ENCODE measurements around the gene WDR83.
"Not testable (repeated sequence)": the region's sequence is repeated elsewhere in the genome, so short reads cannot be mapped to it uniquely, and the experiment has no call there.

Gene WDR83

DNA sequence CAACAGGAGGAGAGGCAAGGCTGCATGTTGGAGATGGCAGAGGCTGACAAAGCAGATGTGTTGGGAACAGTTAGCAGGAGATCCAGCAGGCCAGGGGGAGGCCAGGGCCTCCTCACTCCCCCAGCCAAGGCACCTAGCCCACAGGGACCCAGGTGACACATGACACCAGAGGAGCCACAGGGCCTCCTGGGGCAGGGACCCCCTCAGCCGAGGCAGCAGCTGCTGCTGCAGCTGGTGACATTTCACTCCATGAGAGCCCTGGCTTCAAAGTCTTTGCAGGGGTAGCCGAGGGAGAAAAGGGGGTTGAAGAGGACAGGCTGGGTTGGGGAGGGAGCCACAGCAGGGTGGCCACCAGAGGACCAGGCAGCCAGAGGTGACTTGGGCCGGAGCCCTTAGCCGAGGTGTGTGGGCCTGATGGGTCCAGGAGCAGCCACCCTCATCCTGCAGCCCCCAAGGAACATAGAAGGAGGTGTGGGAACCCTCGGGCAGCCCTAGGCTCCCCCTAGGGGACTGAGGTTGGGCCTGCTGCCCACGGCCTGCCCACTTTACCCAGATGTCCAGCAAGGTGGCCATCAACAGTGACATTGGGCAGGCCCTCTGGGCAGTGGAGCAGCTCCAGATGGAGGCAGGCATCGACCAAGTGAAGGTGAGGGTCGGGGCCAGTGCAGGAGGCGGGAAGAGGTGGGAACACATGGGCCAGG, 21.0 kb downstream of the WDR83 start, which contains the start of gene GNG14:
Gene GNG14 (plus strand): TSS at position 503 of the 701 bp plus-strand sequence. CDS start 51 bp downstream, at position 554.
- no peak for DNase-seq (ENCODE audit: low read depth, low spot score)

DNA sequence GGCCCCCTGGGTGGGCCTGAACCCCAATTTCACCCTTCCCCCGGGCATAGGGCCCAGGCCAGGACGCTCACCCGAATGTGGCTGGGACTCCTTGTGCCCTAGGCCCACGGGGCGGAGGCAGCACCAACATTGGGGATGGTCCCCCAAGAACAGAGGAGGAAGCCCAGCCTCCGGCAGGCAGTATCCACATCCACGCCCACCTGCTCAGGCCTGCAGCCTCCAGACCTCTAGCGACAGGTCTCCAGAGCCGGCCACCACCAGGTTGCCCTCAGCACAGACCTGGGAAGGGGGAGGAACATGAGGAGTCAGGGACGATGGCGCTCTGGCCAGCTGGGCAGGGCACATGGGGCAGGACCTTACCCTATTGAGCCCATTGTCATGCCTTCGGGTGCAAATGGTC, 22.4 kb downstream of the WDR83 start:
- no peak for DNase-seq (ENCODE audit: low read depth, low spot score)

DNA sequence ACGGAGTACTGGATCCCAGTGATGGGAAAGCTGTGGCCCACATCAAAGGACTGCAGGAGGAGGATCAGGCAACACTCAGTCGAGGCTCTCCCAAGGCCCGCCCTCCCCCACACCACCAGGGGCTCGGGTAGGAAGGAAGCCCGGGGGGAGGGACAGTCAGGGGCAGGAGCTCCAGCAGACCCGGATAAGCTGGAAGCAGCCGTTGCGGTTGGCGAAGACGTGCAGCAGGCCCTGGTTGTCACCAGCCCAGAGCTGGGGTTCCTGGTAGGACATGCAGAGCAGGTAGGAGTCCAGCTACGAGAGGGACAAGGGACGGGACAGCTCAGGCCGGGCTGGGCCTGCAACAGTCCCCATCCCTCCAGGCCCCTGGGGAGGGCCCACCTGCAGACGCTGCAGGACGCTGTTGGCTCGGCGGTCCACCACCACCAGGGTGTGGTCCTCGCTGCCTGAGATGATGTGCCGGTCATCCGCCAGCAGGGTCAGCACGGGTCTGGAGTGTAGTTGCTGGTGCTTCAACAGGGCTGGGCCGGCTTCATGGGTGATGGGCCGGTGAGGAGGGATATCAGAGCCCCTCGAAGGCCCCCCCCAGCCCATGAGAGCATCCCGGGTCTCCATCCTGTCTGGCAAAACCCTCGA, 23.1 kb downstream of the WDR83 start:
- no peak for DNase-seq (ENCODE audit: low read depth, low spot score)

DNA sequence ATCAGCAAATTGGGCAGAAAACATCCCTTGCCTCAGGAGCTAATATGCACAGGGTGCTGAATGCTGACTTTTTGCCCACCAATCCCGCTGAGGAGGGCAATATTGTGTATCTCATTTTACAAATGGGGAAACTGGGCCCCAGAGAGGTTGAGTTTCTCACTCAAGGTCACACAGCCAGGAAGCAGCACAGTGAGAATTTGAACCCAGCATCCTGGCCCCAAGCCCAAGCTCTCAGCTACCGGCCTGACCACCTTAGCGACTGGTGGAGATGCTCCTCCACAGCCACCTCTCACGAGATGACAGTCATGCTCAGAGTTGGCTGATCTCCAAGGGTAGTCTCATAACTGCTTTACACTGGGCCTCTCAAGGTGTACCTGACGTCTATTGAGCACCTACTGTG, 26.4 kb downstream of the WDR83 start:
- no peak for DNase-seq (ENCODE audit: low read depth, low spot score)

DNA sequence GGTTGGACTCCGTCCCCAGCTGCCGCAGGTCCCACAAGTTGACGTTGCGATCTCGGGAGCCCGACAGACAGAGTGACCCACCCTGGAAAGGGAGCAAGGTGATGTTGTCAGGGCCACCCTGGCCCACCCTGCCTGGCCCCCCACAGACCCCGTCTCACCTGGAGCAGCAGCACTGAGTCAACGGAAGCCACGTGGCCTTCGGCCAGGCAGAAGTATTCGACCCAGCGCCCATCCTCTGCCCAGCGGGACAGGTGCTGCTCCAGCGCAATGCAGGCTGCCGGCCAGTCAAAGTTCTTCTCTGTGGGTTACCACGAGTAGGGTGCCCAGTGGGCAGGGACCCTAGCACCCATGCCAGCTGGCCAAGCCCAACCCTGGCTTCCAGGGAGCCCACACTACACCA, 28.0 kb downstream of the WDR83 start:
- no peak for DNase-seq (ENCODE audit: low read depth, low spot score)

DNA sequence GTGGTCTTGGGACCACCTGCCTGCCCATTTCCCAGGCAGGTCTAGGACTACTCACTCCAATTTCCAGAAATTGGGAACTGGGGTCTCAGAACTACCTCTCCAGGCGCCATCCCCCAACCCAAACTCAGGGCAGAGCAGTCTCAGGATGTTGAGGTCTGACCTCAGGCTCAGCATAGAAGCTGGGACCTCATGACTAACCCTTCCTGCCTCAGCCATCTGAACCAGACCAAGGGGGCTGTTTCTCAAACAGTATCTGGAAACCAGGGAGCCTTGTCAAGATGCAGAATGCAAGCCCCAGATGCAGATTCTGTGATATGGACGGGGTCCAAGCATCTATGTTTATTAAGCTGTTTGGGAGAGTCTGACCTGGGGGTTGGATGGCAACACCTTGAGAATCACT, 28.5 kb downstream of the WDR83 start:
- DNase-seq (ENCODE audit: low read depth, low spot score), result no peak

DNA sequence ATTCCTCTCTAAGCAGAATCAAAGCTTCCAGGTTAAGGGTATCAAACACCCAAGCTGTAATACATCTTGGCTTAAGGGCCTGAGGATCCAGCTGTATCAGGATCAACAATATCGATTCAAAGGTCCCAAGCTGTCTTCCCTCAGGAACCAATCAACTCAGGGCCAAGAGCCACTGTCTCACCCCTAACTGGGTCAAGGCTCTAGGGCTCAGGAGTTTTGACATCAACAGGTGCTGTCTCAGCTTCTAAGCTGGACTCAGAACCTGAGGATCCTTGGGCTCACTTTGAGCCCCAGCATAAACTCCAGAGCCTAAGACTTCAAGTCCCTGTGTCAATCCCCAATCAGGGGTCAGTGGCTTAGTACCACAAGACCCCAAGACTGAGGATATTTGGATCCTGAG, 28.9 kb downstream of the WDR83 start:
- no peak for DNase-seq (ENCODE audit: low read depth, low spot score)

DNA sequence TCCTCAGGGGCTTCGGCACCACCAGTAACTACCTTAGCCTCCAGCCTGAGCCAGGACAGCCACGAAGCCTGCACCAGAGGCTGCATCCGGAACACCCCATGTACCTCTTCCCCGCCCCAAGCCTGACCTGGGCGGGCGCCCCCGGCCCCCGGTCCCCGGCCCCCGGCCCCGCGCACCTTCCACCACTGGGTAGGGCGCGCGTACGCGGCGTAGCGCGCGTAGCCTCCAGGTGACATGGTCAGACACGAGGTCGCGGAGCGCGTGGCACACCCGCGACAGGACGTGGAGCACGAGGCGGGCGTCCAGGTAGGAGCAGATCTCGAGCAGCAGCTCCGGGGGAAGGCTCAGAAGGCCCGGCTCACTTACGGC, 29.4 kb downstream of the WDR83 start:
- no peak for DNase-seq (ENCODE audit: low read depth, low spot score)

DNA sequence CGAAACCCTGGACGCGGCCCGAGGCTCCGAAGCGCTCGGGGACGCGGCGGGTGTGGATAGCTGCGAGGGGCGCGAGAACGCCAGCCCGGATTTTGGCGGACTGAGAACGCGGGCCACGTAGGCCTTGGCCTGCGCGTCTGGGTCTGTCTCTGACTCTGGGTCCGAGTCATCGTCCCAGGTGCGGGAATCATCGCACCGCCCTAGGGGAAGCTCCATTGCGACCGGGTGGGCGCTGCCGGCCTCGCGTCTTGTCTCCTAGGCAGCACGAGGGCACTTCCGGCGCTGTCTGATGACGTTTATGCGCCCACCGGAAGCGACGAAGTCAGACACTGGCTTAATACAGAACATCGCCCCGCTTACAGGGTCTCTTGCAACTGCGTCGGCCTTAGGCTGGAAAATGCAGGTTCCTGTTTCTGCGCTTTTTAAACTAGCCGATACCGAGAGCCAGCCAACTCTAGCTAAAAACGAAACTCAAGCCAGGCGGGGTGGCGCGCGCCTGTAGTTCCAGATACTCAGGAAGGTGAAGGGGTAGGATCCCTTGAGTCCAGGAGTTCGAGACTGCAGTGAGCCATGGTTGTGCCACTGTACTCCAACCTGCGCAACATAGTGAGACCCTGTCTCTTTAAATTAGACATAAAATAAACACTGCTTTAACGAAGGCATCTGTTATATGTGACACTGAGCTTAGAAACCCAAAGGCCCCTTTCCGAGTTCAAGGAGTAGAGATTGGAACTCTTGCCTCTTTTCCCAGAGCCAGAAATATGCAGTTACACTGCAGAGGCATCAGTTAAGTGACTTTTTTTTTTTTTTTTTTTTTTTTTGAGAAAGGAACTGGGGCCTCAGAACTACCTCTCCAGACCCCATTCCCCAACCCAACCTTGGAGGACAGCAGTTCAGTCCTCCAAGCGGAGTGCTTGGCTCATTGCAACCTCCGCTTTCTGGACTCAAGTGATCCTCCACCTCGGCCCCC, 30.0 kb downstream of the WDR83 start, which contains the start of gene FBXW9:
Gene FBXW9 (minus strand): TSS at position 266 of the 970 bp plus-strand sequence. CDS start 50 bp downstream, at position 216.
- DNase-seq (ENCODE audit: low read depth, low spot score), result peak; percentile 95

DNA sequence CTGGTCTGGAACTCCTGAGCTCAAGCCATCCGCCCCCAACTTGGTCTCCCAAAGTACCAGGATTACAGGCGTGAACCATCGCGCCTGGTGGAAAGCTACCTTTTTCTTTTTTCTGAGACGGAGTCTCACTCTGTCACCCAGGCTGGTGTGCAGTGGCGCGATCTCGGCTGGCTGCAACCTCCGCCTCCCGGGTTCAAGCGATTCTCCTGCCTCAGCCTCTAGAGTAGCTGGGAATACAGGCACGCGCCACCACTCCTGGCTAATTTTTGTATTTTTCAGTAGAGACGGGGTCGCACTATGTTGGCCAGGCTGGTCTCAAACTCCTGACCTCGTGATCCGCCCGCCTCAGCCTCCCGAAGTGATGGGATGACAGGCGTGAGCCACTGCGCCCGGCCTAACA, 30.8 kb downstream of the WDR83 start:
- not testable (repeated sequence) for DNase-seq (ENCODE audit: low read depth, low spot score)

DNA sequence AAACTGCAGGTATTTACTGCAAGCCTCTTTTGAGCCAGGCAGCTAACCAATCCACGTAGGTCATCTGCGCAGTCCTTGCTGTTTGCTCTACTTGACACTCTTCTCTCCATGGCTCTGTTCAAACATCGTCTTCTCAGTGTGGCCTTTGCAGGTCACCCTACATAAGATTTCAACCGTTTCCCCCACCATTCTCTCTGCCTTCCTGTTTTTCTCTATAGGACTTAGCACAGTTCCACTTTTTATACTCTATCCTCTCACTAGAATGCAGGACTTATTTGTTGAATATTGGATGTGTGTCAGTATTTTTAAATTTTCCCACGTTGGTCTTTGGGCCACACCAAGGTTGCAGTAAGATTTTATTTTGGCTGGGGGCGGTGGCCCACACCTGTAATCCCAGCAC, 31.5 kb downstream of the WDR83 start:
- DNase-seq (ENCODE audit: low read depth, low spot score), result no peak

DNA sequence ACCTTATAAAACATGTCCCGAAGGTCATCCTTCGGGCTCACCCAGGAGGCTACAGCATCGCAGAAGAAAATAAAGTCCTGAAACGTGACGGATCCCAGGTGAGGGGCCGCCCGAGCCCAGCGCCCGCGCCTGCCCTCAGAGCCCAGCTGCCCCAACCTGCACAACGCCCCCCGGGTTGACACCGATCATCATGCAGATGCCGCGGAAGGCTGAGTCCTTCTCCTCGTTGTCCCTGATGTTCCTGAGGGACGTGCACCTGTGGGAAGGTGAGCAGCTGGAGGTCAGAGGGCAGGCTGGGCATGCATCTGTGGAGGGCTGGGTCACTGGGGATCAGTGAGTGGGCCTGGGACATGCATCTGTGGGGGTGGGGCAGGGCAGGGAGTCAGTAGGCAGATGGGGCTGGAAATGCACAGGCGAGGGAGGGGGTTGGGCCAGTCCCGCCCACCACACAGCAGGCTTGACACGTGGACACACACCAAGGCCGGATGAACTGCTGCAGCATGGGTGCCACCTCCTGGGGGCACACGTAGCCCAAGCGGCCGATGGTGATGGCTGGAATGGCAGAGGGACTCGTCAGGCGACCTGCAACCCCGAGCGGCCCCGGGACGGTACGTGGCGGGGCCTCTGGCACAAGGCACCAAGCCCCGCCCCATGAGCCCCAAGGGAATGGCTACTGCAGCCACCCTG, 35.1 kb downstream of the WDR83 start:
- DNase-seq (ENCODE audit: low read depth, low spot score), result no peak

DNA sequence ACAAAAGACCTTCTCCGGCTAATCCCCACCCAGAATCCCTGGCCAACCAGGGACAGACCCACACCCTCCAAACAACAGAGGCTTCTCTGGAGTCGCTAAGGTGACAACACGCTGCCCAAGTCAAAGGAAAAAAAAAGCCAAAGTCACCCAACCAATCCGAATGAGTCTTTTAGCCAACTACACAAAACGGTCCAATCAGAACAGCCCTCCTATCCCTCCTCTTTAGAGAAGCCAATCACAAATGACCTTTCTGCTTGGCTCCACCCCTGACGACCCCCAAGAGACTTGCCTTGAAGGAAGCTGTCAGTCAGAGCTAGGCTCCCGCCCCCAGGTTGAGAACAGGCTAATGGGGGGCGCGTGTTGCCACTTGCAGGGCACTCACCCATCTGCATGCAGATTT, 36.4 kb downstream of the WDR83 start:
- no peak for DNase-seq (ENCODE audit: low read depth, low spot score)

DNA sequence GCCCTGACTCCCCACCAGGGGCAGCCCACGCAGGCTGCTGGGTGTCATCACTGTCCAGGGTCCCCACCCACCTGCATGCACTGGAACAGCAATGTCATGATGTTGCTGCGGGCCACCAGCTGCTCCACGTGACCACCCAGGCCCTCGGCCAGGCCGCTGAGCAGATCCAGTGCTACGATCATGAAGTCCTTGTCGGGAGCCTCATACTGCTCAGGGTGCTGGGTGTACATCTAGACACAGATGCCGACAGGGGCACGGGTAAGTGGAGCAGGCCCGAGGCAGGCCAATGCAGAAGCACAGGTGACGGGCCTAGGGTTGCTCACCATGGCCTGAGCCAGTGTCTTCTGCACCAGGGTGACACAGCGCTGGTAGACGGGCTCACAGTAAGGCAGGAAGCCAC, 38.6 kb downstream of the WDR83 start:
- DNase-seq (ENCODE audit: low read depth, low spot score), result no peak

DNA sequence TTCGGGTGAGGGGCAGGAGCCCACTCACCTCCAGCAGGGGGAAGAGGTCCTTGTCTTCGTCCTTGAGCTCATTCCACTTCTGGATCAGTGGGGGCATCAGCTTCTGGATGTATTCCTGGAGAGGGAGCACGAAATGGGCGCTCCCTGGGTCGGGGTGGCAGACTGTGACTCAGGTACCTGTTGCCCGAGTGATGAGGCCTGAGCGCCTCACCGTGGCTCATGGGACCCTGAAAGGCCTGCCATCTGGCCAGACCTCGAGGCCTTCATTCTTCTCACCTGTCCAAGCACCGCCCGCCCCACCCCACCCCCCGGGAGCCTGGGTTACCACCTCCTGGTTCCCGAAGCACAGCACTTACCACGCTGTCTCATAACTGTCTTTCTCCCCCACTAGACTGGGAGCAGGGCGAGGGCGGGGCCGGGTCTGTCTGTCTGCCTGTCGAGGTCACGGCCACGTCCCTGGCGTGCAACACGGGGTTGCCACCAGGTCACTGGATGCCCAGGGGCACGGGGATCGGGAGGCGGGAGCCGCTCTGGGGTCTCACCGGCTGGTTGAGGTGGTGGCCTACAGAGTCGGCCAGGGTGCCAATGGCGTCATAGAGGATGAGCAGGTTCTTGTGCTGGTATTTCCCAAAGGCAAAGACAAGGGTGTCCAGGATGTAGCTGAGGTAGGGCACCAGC, 39.2 kb downstream of the WDR83 start:
- DNase-seq (ENCODE audit: low read depth, low spot score), result no peak

DNA sequence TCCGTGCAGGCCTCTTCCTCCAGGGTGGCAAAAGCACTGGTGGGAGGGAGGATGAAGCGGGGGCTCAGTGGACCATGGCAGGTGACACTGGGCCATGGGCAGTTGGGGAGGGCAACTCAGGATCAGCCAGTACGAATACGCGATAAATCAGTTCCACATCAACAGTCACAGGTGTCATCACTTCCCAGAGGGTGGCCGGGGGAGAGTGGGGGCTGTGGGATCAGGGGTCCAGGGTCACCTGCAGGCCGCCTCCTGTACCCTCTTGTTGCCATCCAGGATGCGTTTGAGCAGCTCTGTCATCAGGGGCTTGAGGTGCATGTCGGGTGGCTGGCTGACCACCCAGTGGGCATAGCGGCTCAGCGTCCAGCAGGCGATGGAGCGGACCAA, 39.7 kb downstream of the WDR83 start:
- no peak for DNase-seq (ENCODE audit: low read depth, low spot score)

DNA sequence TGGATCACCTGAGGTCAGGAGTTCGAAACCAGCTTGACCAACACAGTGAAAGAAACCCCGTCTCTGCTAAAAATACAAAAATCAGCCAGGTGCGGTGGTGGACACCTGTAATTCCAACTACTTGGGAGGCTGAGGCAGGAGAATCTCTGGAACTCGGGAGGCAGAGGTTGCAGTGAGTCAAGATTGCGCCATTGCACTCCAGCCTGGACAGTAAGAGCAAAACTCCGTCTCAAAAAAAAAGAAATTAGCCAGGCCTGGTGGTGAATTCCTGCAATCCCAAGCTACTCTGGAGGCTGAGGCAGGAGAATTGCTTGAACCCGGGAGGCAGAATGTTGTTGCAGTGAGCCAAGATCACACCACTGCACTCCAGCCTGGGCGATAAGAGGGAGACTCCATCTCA, 42.0 kb downstream of the WDR83 start:
- no peak for DNase-seq (ENCODE audit: low read depth, low spot score)

DNA sequence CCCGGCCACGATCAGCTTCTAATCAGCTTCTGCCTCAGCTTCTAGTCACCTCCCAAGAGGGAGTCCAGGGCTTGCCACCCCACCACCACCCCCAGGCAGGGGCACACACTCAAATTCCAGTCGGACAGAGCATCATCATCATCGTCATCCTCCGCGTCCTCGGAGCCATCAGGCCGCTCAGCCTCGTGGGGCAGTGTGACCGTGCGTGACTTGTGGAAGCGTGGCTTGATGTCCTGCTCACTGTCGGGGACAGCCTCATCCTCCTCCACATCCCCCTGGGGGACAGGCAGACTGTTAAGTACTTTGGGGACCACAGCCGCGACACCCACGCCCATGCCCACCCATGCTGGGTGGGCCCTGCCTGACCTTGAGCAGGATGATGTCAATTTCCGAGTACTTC, 44.6 kb downstream of the WDR83 start:
- no peak for DNase-seq (ENCODE audit: low read depth, low spot score)

DNA sequence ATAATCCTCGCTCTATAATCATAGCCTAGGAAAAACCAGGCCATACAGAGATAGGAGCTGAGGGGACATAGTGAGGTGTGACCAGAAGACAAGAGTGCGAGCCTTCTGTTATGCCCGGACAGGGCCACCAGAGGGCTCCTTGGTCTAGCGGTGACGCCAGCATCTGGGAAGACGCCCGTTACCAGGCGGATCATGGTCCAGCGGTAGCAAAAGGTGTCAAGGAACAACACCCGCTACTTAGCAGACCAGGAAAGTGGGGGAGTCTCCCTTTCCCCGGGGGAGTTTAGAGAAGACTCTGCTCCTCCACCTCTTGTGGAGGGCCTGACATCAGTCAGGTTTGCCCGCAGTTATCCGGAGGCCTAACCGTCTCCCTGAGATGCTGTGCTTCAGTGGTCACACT, 45.5 kb downstream of the WDR83 start:
- DNase-seq (ENCODE audit: low read depth, low spot score), result not testable (repeated sequence)

DNA sequence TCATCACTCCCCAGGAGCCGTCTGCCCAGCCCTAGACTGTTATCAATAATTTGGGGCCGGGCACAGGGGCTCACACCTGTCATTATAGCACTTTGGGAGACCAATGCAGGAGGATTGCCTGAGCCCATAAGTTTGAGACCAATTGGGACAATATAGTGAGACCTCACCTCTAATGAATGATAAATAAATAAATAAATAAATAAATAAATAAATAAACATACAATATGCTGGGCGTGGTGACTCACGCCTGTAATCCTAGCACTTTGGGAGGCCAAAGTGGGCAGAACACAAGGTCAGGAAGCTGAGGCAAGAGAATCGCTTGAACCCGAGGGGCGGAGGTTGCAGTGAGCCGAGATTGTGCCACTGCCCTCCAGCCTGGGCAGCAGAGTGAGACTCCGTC, 46.7 kb downstream of the WDR83 start:
- DNase-seq (ENCODE audit: low read depth, low spot score), result not testable (repeated sequence)

DNA sequence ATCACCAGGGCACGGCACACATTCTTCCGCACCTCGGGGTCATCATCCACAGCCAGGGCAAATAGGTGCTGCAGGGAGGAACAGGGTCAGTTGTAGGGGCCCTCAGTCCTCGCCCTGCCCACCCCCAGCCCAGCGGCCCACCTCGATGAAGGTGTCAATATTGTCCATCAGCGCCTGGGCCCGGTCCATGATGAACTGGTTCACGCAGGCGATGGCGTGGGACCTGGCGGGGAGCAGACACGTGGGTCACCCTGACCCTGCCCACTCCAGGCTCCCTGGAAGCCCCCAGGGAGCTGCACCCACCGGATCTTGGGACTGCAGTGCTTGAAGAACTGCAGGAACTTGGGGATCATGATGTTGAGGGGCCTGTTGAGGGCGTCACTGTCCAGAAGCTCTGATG, 48.5 kb downstream of the WDR83 start:
- DNase-seq (ENCODE audit: low read depth, low spot score), result no peak

Measured in activated naive CD8-positive, alpha-beta T cell treated with anti-CD3 and anti-CD28 coated beads, Interleukin-2, amount 50 U/mL, for 16 hours (primary cell).